ENCODE measurements around the gene NME5.

Gene NME5

GRCh38 chr5:138140268-138140667 is 1.0 kb upstream of the NME5 start:
- no peak overlapping the region for H3K4me3 ChIP-seq (replicated peaks; ENCODE audit: low read depth, low read length)
- TF ChIP-seq, protein P1, sequence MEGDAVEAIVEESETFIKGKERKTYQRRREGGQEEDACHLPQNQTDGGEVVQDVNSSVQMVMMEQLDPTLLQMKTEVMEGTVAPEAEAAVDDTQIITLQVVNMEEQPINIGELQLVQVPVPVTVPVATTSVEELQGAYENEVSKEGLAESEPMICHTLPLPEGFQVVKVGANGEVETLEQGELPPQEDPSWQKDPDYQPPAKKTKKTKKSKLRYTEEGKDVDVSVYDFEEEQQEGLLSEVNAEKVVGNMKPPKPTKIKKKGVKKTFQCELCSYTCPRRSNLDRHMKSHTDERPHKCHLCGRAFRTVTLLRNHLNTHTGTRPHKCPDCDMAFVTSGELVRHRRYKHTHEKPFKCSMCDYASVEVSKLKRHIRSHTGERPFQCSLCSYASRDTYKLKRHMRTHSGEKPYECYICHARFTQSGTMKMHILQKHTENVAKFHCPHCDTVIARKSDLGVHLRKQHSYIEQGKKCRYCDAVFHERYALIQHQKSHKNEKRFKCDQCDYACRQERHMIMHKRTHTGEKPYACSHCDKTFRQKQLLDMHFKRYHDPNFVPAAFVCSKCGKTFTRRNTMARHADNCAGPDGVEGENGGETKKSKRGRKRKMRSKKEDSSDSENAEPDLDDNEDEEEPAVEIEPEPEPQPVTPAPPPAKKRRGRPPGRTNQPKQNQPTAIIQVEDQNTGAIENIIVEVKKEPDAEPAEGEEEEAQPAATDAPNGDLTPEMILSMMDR (IDR thresholded peaks at IDR 0.05; ENCODE audit: low read length, missing control alignments), result no peak
- DNase-seq (ENCODE audit: low read depth), result no peak

DNA sequence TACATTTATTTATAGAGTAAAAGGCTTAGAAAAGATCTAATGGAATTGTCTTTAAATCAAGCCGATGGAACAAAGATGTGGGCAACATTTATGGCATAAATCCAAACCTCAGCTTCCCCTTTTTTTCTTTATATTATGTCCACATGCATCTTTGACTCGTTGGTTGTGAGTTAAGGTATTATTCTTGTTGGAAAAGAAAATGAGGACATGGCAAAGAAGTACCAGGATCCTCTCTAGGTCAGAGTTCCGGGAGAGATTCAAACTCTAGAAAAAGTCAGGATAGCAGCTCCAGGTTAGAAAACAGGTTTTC is 508 bp upstream of the NME5 start:
- TF ChIP-seq, protein P1 (IDR thresholded peaks at IDR 0.05; ENCODE audit: low read length, missing control alignments), result no peak
- no peak for DNase-seq (ENCODE audit: low read depth)
- H3K4me3 ChIP-seq (replicated peaks; ENCODE audit: low read depth, low read length), result no peak overlapping the region

- no peak for DNase-seq (ENCODE audit: low read depth)
- TF ChIP-seq, protein P1 (IDR thresholded peaks at IDR 0.05; ENCODE audit: low read length, missing control alignments), result no peak
- no peak overlapping the region for H3K4me3 ChIP-seq (replicated peaks; ENCODE audit: low read depth, low read length)
Measured at GRCh38 chr5:138132543-138132942, 6.7 kb downstream of the NME5 start.

GRCh38 chr5:138129347-138129746 is 9.9 kb downstream of the NME5 start:
- TF ChIP-seq, protein P1 (IDR thresholded peaks at IDR 0.05; ENCODE audit: low read length, missing control alignments), result no peak
- DNase-seq (ENCODE audit: low read depth), result no peak
- H3K4me3 ChIP-seq (replicated peaks; ENCODE audit: low read depth, low read length), result no peak overlapping the region

GRCh38 chr5:138128334-138128733 is 10.9 kb downstream of the NME5 start:
- H3K4me3 ChIP-seq (replicated peaks; ENCODE audit: low read depth, low read length), result no peak overlapping the region
- TF ChIP-seq, protein P1 (IDR thresholded peaks at IDR 0.05; ENCODE audit: low read length, missing control alignments), result no peak
- DNase-seq (ENCODE audit: low read depth), result no peak

DNA sequence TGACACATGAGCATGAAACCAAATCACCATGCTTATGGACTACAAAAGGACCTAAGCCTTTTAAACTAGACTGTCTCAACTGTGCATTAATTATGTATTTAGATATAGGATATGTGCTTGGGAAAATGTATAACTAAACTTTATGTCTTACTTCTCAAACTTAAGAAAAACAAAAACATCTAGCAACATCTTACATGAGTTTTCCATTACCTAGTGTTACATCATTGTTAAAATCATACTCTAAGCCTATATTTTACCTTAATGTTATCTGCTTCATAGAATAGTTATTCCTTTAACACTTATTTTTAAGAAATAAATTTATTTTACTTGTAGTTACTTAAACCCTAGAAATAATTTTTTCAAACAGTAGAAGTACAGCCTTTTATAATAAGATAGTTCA is 24.0 kb downstream of the NME5 start:
- TF ChIP-seq, protein P1 (IDR thresholded peaks at IDR 0.05; ENCODE audit: low read length, missing control alignments), result no peak
- no peak for DNase-seq (ENCODE audit: low read depth)
- no peak overlapping the region for H3K4me3 ChIP-seq (replicated peaks; ENCODE audit: low read depth, low read length)

- H3K4me3 ChIP-seq (replicated peaks; ENCODE audit: low read depth, low read length), result no peak overlapping the region
- DNase-seq (ENCODE audit: low read depth), result no peak
- TF ChIP-seq, protein P1 (IDR thresholded peaks at IDR 0.05; ENCODE audit: low read length, missing control alignments), result no peak
Measured at GRCh38 chr5:138111937-138112336, 27.3 kb downstream of the NME5 start.

Measured in fibroblast of pulmonary artery (primary cell).